SH-SY5Y (cell line): ENCODE measurements around the gene VPS41.

Experiments
- GATA2 ChIP-seq: IDR thresholded peaks from 2 replicates; pipeline ENCODE4 v1.6.1; 2011; ENCODE audit warnings: mild to moderate bottlenecking, low read depth, low read length
- GATA3 ChIP-seq: IDR thresholded peaks from 2 replicates; pipeline ENCODE4 v1.6.1; 2011; ENCODE audit warnings: low read depth, mild to moderate bottlenecking, low read length, moderate library complexity

DNA sequence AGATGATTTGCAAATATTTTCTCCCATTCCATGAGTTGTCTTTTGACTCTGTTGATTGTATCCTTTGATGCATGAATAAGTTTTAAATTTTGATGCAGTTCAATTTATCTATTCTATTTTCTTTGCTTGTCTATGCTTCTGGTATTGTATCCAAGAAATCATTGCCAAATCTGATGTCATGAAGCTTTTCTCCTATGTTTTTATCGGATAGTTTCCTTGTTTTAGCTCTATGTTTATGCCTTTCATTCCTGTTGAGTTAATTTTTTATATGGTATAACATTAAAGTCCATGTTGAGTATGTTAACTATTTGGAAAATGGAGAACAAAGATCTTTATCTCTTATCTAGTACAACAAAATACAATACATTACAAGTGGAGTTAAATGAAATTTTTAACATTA lies 27.6 kb upstream of the VPS41 start:
- no peak for TF ChIP-seq GATA2
- no peak for TF ChIP-seq GATA3
